ENCODE measurements around the gene SLC19A3. TPM values are rescaled to one million over a fixed set of nuclear protein-coding genes. Genes with fewer than 3 reads are reported as not detected.

Gene SLC19A3
- total and polyA plus RNA-seq, 2 experiments from 2014 or later, result 0.12 to 0.35 TPM

DNA sequence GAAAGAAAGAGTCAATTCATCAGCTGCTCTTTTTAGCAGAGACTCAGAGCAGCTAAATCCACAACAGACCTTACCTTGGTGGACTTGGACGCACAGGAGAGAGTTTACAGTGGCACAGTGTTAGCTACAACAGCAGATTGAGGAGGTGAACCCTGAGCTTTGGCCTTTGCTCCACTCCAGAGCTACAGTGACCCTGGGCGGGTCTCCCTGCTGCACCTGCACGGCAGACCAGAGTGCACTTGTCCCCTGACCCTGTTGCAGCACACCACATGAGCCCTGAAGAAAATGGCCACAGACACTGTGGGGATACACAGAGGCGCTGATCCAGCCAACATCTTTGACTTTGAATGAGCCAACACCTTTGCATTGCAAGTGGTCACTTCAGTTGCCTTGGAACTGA, 11.0 kb downstream of the SLC19A3 start:
- Histone ChIP-seq H3K9me3 (ENCODE audit: low read depth) (no peaks in the 10 kb centered on the region), H3K4me3 (no peak overlapping the region), H3K27ac (no peak overlapping the region), H3K27me3 (no peaks in the 10 kb centered on the region), H3K36me3 (no peaks in the 10 kb centered on the region), H3K4me1 (ENCODE audit: low read depth) (no peaks in the 10 kb centered on the region)
- TF ChIP-seq CTCF (IDR thresholded peaks at IDR 0.05; ENCODE audit: low read depth, low read length), result no peak
- DNase-seq (ENCODE audit: low read depth in 1 of 2, low spot score in 1 of 2), result no peak

DNA sequence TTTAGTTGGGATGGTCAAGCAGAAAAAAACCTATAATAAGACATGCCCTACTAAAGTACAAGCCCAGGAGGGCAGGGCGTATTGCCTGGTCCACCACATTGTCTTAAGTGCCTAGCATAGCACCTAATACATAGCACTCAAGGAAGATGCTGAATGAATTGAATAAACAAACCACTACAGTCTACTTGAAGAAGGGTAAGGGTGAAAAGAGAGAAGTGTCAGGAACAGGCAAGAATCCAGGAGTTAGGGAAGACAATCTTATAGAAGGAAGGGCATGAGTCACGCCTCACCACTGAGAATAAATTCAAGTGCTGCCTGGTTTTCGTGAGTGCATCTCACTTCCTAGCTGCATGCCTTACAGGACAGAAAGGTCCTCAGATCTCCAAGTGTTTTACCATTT, 13.9 kb downstream of the SLC19A3 start:
- no peak for TF ChIP-seq CTCF (IDR thresholded peaks at IDR 0.05; ENCODE audit: low read depth, low read length)
- no peaks in the 10 kb centered on the region for H3K27me3 ChIP-seq
- no peak overlapping the region for H3K27ac ChIP-seq
- no peaks in the 10 kb centered on the region for H3K9me3 ChIP-seq (ENCODE audit: low read depth)
- peak in 1 of 2 donors; percentile 77 for DNase-seq (ENCODE audit: low read depth in 1 of 2, low spot score in 1 of 2)
- H3K4me3 ChIP-seq, result no peak overlapping the region
- H3K36me3 ChIP-seq, result no peaks in the 10 kb centered on the region
- H3K4me1 ChIP-seq (ENCODE audit: low read depth), result no peaks in the 10 kb centered on the region

GRCh38 chr2:227703280-227703732, 14.5 kb downstream of the SLC19A3 start:
- no peak overlapping the region for H3K4me3 ChIP-seq
- H3K9me3 ChIP-seq (ENCODE audit: low read depth), result no peaks in the 10 kb centered on the region
- no peaks in the 10 kb centered on the region for H3K27me3 ChIP-seq
- no peaks in the 10 kb centered on the region for H3K4me1 ChIP-seq (ENCODE audit: low read depth)
- H3K27ac ChIP-seq, result no peak overlapping the region
- peak in 1 of 2 donors; percentile 72 for DNase-seq (ENCODE audit: low read depth in 1 of 2, low spot score in 1 of 2)
- no peak for TF ChIP-seq CTCF (IDR thresholded peaks at IDR 0.05; ENCODE audit: low read depth, low read length)
- H3K36me3 ChIP-seq, result no peaks in the 10 kb centered on the region

GRCh38 chr2:227701556-227701955, 16.3 kb downstream of the SLC19A3 start:
- TF ChIP-seq CTCF (IDR thresholded peaks at IDR 0.05; ENCODE audit: low read depth, low read length), result no peak
- no peak for DNase-seq (ENCODE audit: low read depth in 1 of 2, low spot score in 1 of 2)
- Histone ChIP-seq H3K4me1 (ENCODE audit: low read depth) (no peaks in the 10 kb centered on the region), H3K27me3 (no peaks in the 10 kb centered on the region), H3K4me3 (no peak overlapping the region), H3K36me3 (no peaks in the 10 kb centered on the region), H3K9me3 (ENCODE audit: low read depth) (no peaks in the 10 kb centered on the region), H3K27ac (no peak overlapping the region)

DNA sequence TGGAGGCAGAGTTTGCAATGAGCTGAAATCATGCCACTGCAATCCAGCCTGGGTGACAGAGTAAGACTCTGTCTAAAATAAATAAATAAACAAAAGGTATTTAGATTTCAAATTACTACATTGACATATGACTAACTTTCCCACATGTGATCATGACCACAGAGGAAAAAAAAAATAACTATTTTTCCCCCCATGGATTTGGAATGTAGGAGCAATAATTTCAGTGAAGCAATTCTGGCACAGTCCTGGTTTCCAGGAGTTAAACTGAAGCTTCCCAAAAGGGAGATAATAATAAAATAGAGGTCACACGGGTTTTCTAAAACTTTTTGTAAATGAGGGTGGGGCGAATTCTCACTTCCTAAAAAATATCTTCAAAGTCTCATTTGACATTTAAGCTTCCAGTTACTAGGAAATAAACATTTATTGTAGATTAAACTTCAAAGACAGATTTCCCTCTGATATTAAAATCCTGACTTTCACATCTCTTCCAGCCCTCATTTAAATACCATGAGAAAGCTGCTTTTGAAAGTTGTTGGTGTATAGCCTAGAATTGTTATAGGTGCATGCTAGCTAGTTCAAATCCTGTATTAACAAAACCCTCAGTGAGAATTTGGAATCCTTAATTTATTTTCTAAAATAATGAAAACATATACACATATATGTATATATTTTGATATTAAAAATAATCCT, 20.7 kb downstream of the SLC19A3 start:
- no peaks in the 10 kb centered on the region for H3K27me3 ChIP-seq
- peak in 1 of 2 donors; percentile 25 for DNase-seq (ENCODE audit: low read depth in 1 of 2, low spot score in 1 of 2)
- H3K4me3 ChIP-seq, result no peak overlapping the region
- H3K36me3 ChIP-seq, result no peaks in the 10 kb centered on the region
- no peaks in the 10 kb centered on the region for H3K4me1 ChIP-seq (ENCODE audit: low read depth)
- no peak for TF ChIP-seq CTCF (IDR thresholded peaks at IDR 0.05; ENCODE audit: low read depth, low read length)
- no peaks in the 10 kb centered on the region for H3K9me3 ChIP-seq (ENCODE audit: low read depth)
- H3K27ac ChIP-seq, result no peak overlapping the region

All from cardiac muscle cell (in vitro differentiated cells and primary cell).